ENCODE measurements around the gene RUNDC1.
A peak's percentile ranks its signal among the peaks of the same experiment; 100 is the strongest.

The RUNDC1 gene

GRCh38 chr17:43021741-43022512 is 41.6 kb downstream of the RUNDC1 start, which contains the start of gene VAT1:
Gene VAT1, minus strand, starts transcription at chr17:43022385. Its CDS starts 63 bp downstream, at chr17:43022322.
- Histone ChIP-seq H2BK5ac (ENCODE audit: low read depth, low read length, poor library complexity, severe bottlenecking) (no peak within 1 kb of the TSS), H3K27ac (ENCODE audit: low read length, poor library complexity, severe bottlenecking) (peak within 1 kb of the TSS; percentile 41), H3K4me2 (ENCODE audit: low read length, poor library complexity, severe bottlenecking) (peak within 1 kb of the TSS; percentile 77), H4K8ac (ENCODE audit: low read length) (peak within 1 kb of the TSS; percentile 94), H3K23ac (ENCODE audit: low read length in 2 of 2) (peak within 1 kb of the TSS; percentile 37 to 96), H2AFZ (ENCODE audit: low read depth, low read length) (peak within 1 kb of the TSS; percentile 43), H3K9me3 (ENCODE audit: control insufficient read depth, low read length) (no peaks in the 10 kb centered on the region), H3K4me3 (ENCODE audit: insufficient read depth in 1 of 2, low read depth in 1 of 2, low read length in 2 of 2) (peak within 1 kb of the TSS; percentile 95 to 99), H3K4ac (ENCODE audit: low read depth in 1 of 2, low read length in 2 of 2) (peak within 1 kb of the TSS; percentile 79), H3K4me1 (ENCODE audit: control insufficient read depth, insufficient read depth, low read depth, low read length) (peaks cover 24% of the 10 kb centered on the region), H2AK5ac (ENCODE audit: low read length, severe bottlenecking) (no peak within 1 kb of the TSS), H2BK15ac (ENCODE audit: low read depth, poor library complexity, severe bottlenecking) (peak within 1 kb of the TSS; percentile 57), H3K18ac (ENCODE audit: low read depth in 1 of 2, low read length in 2 of 2) (peak within 1 kb of the TSS; percentile 98 to 99), H2BK12ac (ENCODE audit: low read length in 2 of 2) (peak within 1 kb of the TSS in 1 of 2 experiments; percentile 60), H3K9ac (ENCODE audit: low read length) (peak within 1 kb of the TSS; percentile 96), H4K91ac (ENCODE audit: low read length) (peak within 1 kb of the TSS; percentile 99), H3K27me3 (ENCODE audit: control insufficient read depth in 1 of 2, insufficient read depth in 1 of 2, low read length in 2 of 2) (no peaks in the 10 kb centered on the region), H2BK120ac (ENCODE audit: low read depth, low read length) (peak within 1 kb of the TSS; percentile 96), H3K79me1 (replicated peaks; ENCODE audit: low read length, poor library complexity, severe bottlenecking) (peaks cover 10% of the 10 kb centered on the region), H3K14ac (ENCODE audit: low read length in 2 of 2) (peak within 1 kb of the TSS; percentile 25 to 99), H3K36me3 (ENCODE audit: control insufficient read depth in 1 of 2, insufficient read depth in 2 of 2, low read depth in 1 of 2, low read length in 2 of 2) (peaks cover 20 to 31% of the 10 kb centered on the region in 2 experiments)
- peak; percentile 86 for DNase-seq
- WGBS = under 1% methylated on average over 71 of the region's 80 CpGs

- H3K27ac ChIP-seq (ENCODE audit: low read length, poor library complexity, severe bottlenecking) = no peak within 1 kb of the TSS
- peaks cover 5 to 8% of the 10 kb centered on the region in 2 experiments for H3K36me3 ChIP-seq (ENCODE audit: control insufficient read depth in 1 of 2, insufficient read depth in 2 of 2, low read depth in 1 of 2, low read length in 2 of 2)
- H3K9ac ChIP-seq (ENCODE audit: low read length) = peak within 1 kb of the TSS; percentile 94
- H3K14ac ChIP-seq (ENCODE audit: low read length in 2 of 2) = no peak within 1 kb of the TSS
- no peak within 1 kb of the TSS for H2BK5ac ChIP-seq (ENCODE audit: low read depth, low read length, poor library complexity, severe bottlenecking)
- no peak within 1 kb of the TSS for H3K4ac ChIP-seq (ENCODE audit: low read depth in 1 of 2, low read length in 2 of 2)
- no peak within 1 kb of the TSS for H2BK120ac ChIP-seq (ENCODE audit: low read depth, low read length)
- H3K4me3 ChIP-seq (ENCODE audit: insufficient read depth in 1 of 2, low read depth in 1 of 2, low read length in 2 of 2) = peak within 1 kb of the TSS; percentile 58 to 83
- H3K4me2 ChIP-seq (ENCODE audit: low read length, poor library complexity, severe bottlenecking) = peak within 1 kb of the TSS; percentile 76
- H3K9me3 ChIP-seq (ENCODE audit: control insufficient read depth, low read length) = no peaks in the 10 kb centered on the region
- no peaks in the 10 kb centered on the region for H3K27me3 ChIP-seq (ENCODE audit: control insufficient read depth in 1 of 2, insufficient read depth in 1 of 2, low read length in 2 of 2)
- peak within 1 kb of the TSS; percentile 55 for H2AFZ ChIP-seq (ENCODE audit: low read depth, low read length)
- H3K79me1 ChIP-seq (replicated peaks; ENCODE audit: low read length, poor library complexity, severe bottlenecking) = no peaks in the 10 kb centered on the region
- no peak within 1 kb of the TSS for H2AK5ac ChIP-seq (ENCODE audit: low read length, severe bottlenecking)
- DNase-seq = peak; percentile 98
- H4K8ac ChIP-seq (ENCODE audit: low read length) = peak within 1 kb of the TSS; percentile 75
- peak within 1 kb of the TSS in 1 of 2 experiments; percentile 88 for H3K18ac ChIP-seq (ENCODE audit: low read depth in 1 of 2, low read length in 2 of 2)
- H4K91ac ChIP-seq (ENCODE audit: low read length) = peak within 1 kb of the TSS; percentile 44
- H2BK15ac ChIP-seq (ENCODE audit: low read depth, poor library complexity, severe bottlenecking) = peak within 1 kb of the TSS; percentile 75
- no peak within 1 kb of the TSS for H3K23ac ChIP-seq (ENCODE audit: low read length in 2 of 2)
- H3K4me1 ChIP-seq (ENCODE audit: control insufficient read depth, insufficient read depth, low read depth, low read length) = peaks cover 13% of the 10 kb centered on the region
- H2BK12ac ChIP-seq (ENCODE audit: low read length in 2 of 2) = no peak within 1 kb of the TSS
- WGBS = under 1% methylated on average over 39 of the region's 61 CpGs
Observed at GRCh38 chr17:43024407-43025289, 44.3 kb downstream of the RUNDC1 start, which contains the start of gene RND2. Gene RND2, plus strand, starts transcription at chr17:43025231. Its CDS starts 117 bp downstream, at chr17:43025348.

GRCh38 chr17:43025290-43025657 is 44.9 kb downstream of the RUNDC1 start:
- Histone ChIP-seq H3K4me3 (ENCODE audit: insufficient read depth in 1 of 2, low read depth in 1 of 2, low read length in 2 of 2) (peak overlapping the region; percentile 51 to 58), H3K27ac (ENCODE audit: low read length, poor library complexity, severe bottlenecking) (no peak overlapping the region), H4K8ac (ENCODE audit: low read length) (peak overlapping the region; percentile 75), H3K14ac (ENCODE audit: low read length in 2 of 2) (no peak overlapping the region), H2AFZ (ENCODE audit: low read depth, low read length) (peak overlapping the region; percentile 55), H4K91ac (ENCODE audit: low read length) (peak overlapping the region; percentile 44), H3K4me2 (ENCODE audit: low read length, poor library complexity, severe bottlenecking) (peak overlapping the region; percentile 76), H3K36me3 (ENCODE audit: control insufficient read depth in 1 of 2, insufficient read depth in 2 of 2, low read depth in 1 of 2, low read length in 2 of 2) (peaks cover 0 to 2% of the 10 kb centered on the region in 2 experiments), H2BK5ac (ENCODE audit: low read depth, low read length, poor library complexity, severe bottlenecking) (no peak overlapping the region), H3K4ac (ENCODE audit: low read depth in 1 of 2, low read length in 2 of 2) (no peak overlapping the region), H3K9ac (ENCODE audit: low read length) (no peak overlapping the region), H3K9me3 (ENCODE audit: control insufficient read depth, low read length) (no peaks in the 10 kb centered on the region), H2AK5ac (ENCODE audit: low read length, severe bottlenecking) (no peak overlapping the region), H2BK12ac (ENCODE audit: low read length in 2 of 2) (no peak overlapping the region), H3K27me3 (ENCODE audit: control insufficient read depth in 1 of 2, insufficient read depth in 1 of 2, low read length in 2 of 2) (no peaks in the 10 kb centered on the region), H2BK120ac (ENCODE audit: low read depth, low read length) (no peak overlapping the region), H2BK15ac (ENCODE audit: low read depth, poor library complexity, severe bottlenecking) (peak overlapping the region; percentile 75), H3K79me1 (replicated peaks; ENCODE audit: low read length, poor library complexity, severe bottlenecking) (no peaks in the 10 kb centered on the region), H3K4me1 (ENCODE audit: control insufficient read depth, insufficient read depth, low read depth, low read length) (peaks cover 8% of the 10 kb centered on the region), H3K23ac (ENCODE audit: low read length in 2 of 2) (no peak overlapping the region), H3K18ac (ENCODE audit: low read depth in 1 of 2, low read length in 2 of 2) (peak overlapping the region in 1 of 2 experiments; percentile 88)
- DNase-seq = no peak
- WGBS = 6% methylated on average over 27 of the region's 27 CpGs

Data from mesenchymal stem cell (in vitro differentiated cells and primary cell).